ENCODE results near the gene ADAM19. TPM values are rescaled to one million over a fixed set of nuclear protein-coding genes. Genes with fewer than 3 reads are reported as not detected.

Gene ADAM19, protein sequence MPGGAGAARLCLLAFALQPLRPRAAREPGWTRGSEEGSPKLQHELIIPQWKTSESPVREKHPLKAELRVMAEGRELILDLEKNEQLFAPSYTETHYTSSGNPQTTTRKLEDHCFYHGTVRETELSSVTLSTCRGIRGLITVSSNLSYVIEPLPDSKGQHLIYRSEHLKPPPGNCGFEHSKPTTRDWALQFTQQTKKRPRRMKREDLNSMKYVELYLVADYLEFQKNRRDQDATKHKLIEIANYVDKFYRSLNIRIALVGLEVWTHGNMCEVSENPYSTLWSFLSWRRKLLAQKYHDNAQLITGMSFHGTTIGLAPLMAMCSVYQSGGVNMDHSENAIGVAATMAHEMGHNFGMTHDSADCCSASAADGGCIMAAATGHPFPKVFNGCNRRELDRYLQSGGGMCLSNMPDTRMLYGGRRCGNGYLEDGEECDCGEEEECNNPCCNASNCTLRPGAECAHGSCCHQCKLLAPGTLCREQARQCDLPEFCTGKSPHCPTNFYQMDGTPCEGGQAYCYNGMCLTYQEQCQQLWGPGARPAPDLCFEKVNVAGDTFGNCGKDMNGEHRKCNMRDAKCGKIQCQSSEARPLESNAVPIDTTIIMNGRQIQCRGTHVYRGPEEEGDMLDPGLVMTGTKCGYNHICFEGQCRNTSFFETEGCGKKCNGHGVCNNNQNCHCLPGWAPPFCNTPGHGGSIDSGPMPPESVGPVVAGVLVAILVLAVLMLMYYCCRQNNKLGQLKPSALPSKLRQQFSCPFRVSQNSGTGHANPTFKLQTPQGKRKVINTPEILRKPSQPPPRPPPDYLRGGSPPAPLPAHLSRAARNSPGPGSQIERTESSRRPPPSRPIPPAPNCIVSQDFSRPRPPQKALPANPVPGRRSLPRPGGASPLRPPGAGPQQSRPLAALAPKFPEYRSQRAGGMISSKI
- total RNA-seq = 4.3 and 5.0 TPM in 2 replicates

DNA sequence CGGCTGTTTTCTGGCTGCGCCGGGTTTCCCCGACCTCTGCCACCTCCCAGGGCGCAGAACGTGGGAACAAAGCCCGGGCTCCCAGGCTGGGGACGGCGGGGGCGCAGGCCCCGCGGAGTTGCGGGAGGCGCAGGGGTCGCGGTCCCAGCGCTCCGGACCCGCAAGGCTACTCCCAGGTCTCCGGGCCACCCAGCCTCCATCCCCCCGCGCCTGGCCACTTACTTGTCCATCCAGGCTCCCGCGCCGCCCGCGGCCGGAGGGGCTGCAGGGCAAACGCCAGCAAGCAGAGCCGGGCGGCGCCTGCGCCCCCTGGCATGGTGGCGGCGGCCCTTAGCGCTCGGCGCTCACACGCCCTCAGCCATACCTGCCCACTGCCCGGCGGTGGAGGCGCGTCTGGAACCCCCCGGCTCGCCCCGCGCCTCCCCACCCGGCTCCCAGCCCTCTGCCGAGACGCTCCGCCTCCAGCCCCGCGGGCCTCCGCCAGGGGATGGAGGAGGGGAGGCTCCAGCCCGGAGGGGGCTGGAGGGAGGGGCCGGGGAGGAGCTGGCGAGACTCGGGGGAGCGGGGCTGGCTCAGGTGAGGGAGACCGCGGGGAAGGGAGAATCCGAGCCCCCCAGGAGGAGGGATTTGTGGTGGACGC, at the start of gene ADAM19:
Gene ADAM19 (minus strand): TSS at position 395 of the 640 bp plus-strand sequence. CDS start 79 bp downstream, at position 316.

DNA sequence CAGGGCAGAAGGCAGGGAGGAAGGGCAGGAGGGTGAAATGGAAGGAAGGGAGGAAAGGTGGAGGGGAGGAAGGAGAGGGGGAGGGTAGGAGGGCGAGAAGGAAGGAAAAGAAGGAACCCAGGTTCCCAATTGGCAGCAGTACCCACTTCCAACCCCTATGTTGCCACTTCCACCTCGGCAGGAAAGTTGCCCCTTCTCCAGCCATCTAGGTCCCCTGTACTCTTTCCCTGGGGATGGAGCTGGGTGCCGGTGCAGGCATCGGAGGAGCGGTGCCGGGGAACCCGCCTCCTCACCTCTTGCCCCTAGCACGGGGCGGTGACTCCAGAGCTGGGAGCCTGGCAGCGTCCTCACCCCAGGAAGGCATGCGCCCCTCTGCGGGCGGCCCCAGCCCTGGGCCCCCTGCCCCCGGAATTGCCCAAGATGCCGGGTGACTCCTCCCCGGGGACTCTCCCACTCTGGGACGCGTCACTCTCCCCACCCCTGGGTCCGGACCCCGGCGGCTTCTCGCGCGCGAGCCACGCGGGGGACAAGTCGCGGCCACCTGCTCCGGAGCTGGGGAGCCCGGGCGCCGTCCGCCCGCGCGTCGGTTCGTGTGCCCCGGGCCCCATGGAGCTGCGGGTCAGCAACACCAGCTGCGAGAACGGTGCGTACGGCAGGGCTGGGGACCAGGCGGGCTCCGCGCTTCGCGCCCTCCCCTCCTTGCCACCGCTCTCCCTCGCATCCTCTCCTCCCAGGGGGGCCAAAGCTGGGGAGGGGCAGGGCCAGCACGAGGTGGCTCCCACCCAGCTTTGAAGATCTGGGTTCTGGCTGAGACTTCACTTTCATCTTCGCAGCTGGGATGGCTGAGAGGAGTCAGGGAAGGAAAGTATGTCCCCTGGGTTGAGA, 115.6 kb downstream of the ADAM19 start, which contains the start of gene NIPAL4:
Gene NIPAL4 (plus strand): TSS at position 499 of the 885 bp plus-strand sequence. CDS start 108 bp downstream, at position 607.

Other genes starting within 250 kb of the ADAM19 start
- not detected in 2 replicates for gene NIPAL4, start 115.6 kb downstream of the ADAM19 start, total RNA-seq
- gene SOX30, start 76.7 kb upstream of the ADAM19 start, total RNA-seq = 0.05 TPM in 1 of 2 replicates, not detected in the other
- gene C5orf52, start 95.8 kb upstream of the ADAM19 start, total RNA-seq = not detected in 2 replicates
- gene THG1L, start 155.6 kb upstream of the ADAM19 start, total RNA-seq = 7.9 and 8.7 TPM in 2 replicates
- gene LSM11, start 167.9 kb upstream of the ADAM19 start, total RNA-seq = 4.4 and 4.6 TPM in 2 replicates

Data from mammary microvascular endothelial cell (primary cell).